Peyer's patch (tissue), 4 donors: ENCODE measurements around the gene ANKMY1.

Experiments used
- POLR2A ChIP-seq, 2 donors: fragments of 450-650 bp; IDR thresholded peaks; one replicate each; pipeline ENCODE4 v1.5.1; 2017; ENCODE audit warnings: antibody characterized with exemption in 2 of 2, mild to moderate bottlenecking in 2 of 2, moderate library complexity in 2 of 2
- TF ChIP-seq, protein P1 (sequence below), 6 experiments: fragments of 450-650 bp in 4 of 6; fragments of 200-600 bp in 2 of 6; sonication (generic) in 1 of 6; IDR thresholded peaks; one replicate each; pipeline ENCODE4 v1.5.1; 2017 to 2019; ENCODE audit warnings: antibody characterized with exemption in 6 of 6, mild to moderate bottlenecking in 3 of 6, moderate library complexity in 1 of 6

DNA sequence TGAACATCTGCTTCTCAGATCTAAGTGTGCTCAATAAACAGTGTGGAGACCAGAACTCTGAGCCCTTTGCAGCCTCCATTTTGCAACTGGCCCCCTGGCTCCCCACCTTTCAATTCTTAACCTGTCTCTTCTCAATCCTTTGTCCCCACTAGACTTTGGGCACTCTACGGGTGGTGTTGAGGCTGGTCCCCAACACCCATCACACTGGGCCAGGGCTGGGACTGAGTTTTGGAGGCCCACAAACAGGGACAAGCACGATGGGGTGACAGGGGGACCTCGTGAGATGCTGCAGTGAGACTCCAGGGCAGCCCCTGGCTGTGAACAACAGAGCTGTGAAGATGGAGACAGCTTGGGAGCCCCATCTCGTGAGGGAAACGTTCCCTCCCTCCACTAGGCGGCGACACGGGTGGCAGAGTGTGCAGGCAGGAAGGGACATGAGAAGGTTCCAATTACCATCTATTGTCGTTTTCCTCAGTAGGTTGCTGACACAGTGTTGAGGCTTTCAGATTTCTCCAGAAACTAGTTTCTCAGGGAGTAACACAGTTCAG, 1.2 kb downstream of the ANKMY1 start:
- TF ChIP-seq POLR2A (IDR thresholded peaks at IDR 0.05) = no peak
- TF ChIP-seq, protein P1, sequence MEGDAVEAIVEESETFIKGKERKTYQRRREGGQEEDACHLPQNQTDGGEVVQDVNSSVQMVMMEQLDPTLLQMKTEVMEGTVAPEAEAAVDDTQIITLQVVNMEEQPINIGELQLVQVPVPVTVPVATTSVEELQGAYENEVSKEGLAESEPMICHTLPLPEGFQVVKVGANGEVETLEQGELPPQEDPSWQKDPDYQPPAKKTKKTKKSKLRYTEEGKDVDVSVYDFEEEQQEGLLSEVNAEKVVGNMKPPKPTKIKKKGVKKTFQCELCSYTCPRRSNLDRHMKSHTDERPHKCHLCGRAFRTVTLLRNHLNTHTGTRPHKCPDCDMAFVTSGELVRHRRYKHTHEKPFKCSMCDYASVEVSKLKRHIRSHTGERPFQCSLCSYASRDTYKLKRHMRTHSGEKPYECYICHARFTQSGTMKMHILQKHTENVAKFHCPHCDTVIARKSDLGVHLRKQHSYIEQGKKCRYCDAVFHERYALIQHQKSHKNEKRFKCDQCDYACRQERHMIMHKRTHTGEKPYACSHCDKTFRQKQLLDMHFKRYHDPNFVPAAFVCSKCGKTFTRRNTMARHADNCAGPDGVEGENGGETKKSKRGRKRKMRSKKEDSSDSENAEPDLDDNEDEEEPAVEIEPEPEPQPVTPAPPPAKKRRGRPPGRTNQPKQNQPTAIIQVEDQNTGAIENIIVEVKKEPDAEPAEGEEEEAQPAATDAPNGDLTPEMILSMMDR (IDR thresholded peaks at IDR 0.05) = peak in 4 of 6 experiments; percentile 35 to 46 (median 39)
